GM12891 (cell line): ENCODE data around the gene HUNK.

Experiments
- DNase-seq: peaks from one replicate; pipeline ENCODE4 v3.0.0; 2011; ENCODE audit warnings: low spot score; ENCODE audit not compliant: insufficient read length
- FAIRE-seq: peaks from 2 replicates; lab custom pipeline; 2011; peaks lifted over from hg19 to GRCh38; lab: Jason Lieb, UNC
- PAX5 ChIP-seq: IDR thresholded peaks from 2 replicates; pipeline ENCODE4 v1.6.1; 2011; ENCODE audit warnings: low read length, moderate library complexity, mild to moderate bottlenecking; ENCODE audit not compliant: insufficient read depth, severe bottlenecking
- POLR2A ChIP-seq: IDR thresholded peaks from 2 replicates; pipeline ENCODE4 v1.6.1; 2011; ENCODE audit warnings: low read depth, low read length, control low read depth
- POLR2AphosphoS5 ChIP-seq: IDR thresholded peaks from 2 replicates; pipeline ENCODE4 v1.6.1; 2011; ENCODE audit warnings: low read depth, low read length, control low read depth
- POU2F2 ChIP-seq: IDR thresholded peaks from 2 replicates; pipeline ENCODE4 v1.6.1; 2011; ENCODE audit warnings: low read depth, mild to moderate bottlenecking, control low read depth, low read length, moderate library complexity
- SPI1 ChIP-seq: IDR thresholded peaks from 2 replicates; pipeline ENCODE4 v1.6.1; 2011; ENCODE audit warnings: low read depth, low read length, control low read depth
- TAF1 ChIP-seq: IDR thresholded peaks from 2 replicates; pipeline ENCODE4 v1.6.1; 2011; ENCODE audit warnings: low read depth, low read length, control low read depth

Gene HUNK

GRCh38 chr21:31952828-31953227 lies 80.0 kb downstream of the HUNK start:
- no peak for FAIRE-seq
- TF ChIP-seq POLR2AphosphoS5 (no peak), POU2F2 (no peak), SPI1 (no peak), PAX5 (no peak), POLR2A (no peak), TAF1 (no peak)
- no peak for DNase-seq

- TF ChIP-seq POLR2A (no peak), POLR2AphosphoS5 (no peak), SPI1 (no peak), PAX5 (no peak), POU2F2 (no peak), TAF1 (no peak)
- FAIRE-seq (no peak), DNase-seq (no peak)
Measured at GRCh38 chr21:31957631-31958030, 84.8 kb downstream of the HUNK start.

GRCh38 chr21:31959881-31960280 lies 87.1 kb downstream of the HUNK start:
- TF ChIP-seq POLR2AphosphoS5, result no peak
- TF ChIP-seq PAX5, result no peak
- no peak for TF ChIP-seq POU2F2
- no peak for TF ChIP-seq POLR2A
- no peak for TF ChIP-seq TAF1
- no peak for TF ChIP-seq SPI1
- FAIRE-seq, result no peak
- DNase-seq, result no peak

- TF ChIP-seq POLR2A (no peak), POU2F2 (no peak), SPI1 (no peak), TAF1 (no peak), PAX5 (no peak), POLR2AphosphoS5 (no peak)
- FAIRE-seq (no peak), DNase-seq (no peak)
Measured at GRCh38 chr21:31961027-31961426, 88.2 kb downstream of the HUNK start.

GRCh38 chr21:31961704-31962103 lies 88.9 kb downstream of the HUNK start:
- DNase-seq, result no peak
- TF ChIP-seq POLR2A, result no peak
- no peak for TF ChIP-seq PAX5
- TF ChIP-seq POU2F2, result no peak
- no peak for FAIRE-seq

GRCh38 chr21:31964692-31965091 lies 91.9 kb downstream of the HUNK start:
- TF ChIP-seq PAX5 (no peak), TAF1 (no peak), SPI1 (no peak), POLR2AphosphoS5 (no peak), POU2F2 (no peak), POLR2A (no peak)
- DNase-seq, result no peak
- no peak for FAIRE-seq

- FAIRE-seq (no peak), DNase-seq (no peak)
Measured at GRCh38 chr21:31967334-31967733, 94.5 kb downstream of the HUNK start.

GRCh38 chr21:31972622-31973021 lies 99.8 kb downstream of the HUNK start:
- FAIRE-seq (no peak), DNase-seq (no peak)
- TF ChIP-seq TAF1, result no peak
- TF ChIP-seq POU2F2, result no peak
- no peak for TF ChIP-seq POLR2A
- no peak for TF ChIP-seq PAX5
- no peak for TF ChIP-seq POLR2AphosphoS5
- no peak for TF ChIP-seq SPI1

More at GRCh38 chr21:31967334-31967733, 94.5 kb downstream of the HUNK start:
- no peak for TF ChIP-seq PAX5
- no peak for TF ChIP-seq SPI1
- TF ChIP-seq POU2F2, result no peak
- TF ChIP-seq POLR2A, result no peak
- no peak for TF ChIP-seq TAF1
- no peak for TF ChIP-seq POLR2AphosphoS5

- DNase-seq (no peak), FAIRE-seq (no peak)
- TF ChIP-seq POU2F2 (no peak), SPI1 (no peak), PAX5 (no peak), POLR2A (no peak), POLR2AphosphoS5 (no peak), TAF1 (no peak)
Measured at GRCh38 chr21:31973402-31973944, 100.7 kb downstream of the HUNK start.

- FAIRE-seq (no peak), DNase-seq (no peak)
- no peak for TF ChIP-seq POU2F2
- no peak for TF ChIP-seq PAX5
- TF ChIP-seq SPI1, result no peak
- no peak for TF ChIP-seq TAF1
- no peak for TF ChIP-seq POLR2A
- TF ChIP-seq POLR2AphosphoS5, result no peak
Measured at GRCh38 chr21:31974454-31974985, 101.7 kb downstream of the HUNK start.

GRCh38 chr21:31975491-31975890 lies 102.7 kb downstream of the HUNK start:
- no peak for FAIRE-seq
- no peak for TF ChIP-seq PAX5
- TF ChIP-seq POLR2A, result no peak
- no peak for TF ChIP-seq POU2F2
- no peak for TF ChIP-seq SPI1
- TF ChIP-seq POLR2AphosphoS5, result no peak
- no peak for TF ChIP-seq TAF1
- no peak for DNase-seq
